ENCODE results near the gene RACGAP1. TPM values are rescaled to one million over a fixed set of nuclear protein-coding genes. Genes with fewer than 3 reads are reported as not detected.
A peak's percentile ranks its signal among the peaks of the same experiment; 100 is the strongest.
"Not testable (repeated sequence)": the region's sequence is repeated elsewhere in the genome, so short reads cannot be mapped to it uniquely, and the experiment has no call there.

RACGAP1 gene
- total RNA-seq, 1 donor from 2014 or later = 27.2 TPM

DNA sequence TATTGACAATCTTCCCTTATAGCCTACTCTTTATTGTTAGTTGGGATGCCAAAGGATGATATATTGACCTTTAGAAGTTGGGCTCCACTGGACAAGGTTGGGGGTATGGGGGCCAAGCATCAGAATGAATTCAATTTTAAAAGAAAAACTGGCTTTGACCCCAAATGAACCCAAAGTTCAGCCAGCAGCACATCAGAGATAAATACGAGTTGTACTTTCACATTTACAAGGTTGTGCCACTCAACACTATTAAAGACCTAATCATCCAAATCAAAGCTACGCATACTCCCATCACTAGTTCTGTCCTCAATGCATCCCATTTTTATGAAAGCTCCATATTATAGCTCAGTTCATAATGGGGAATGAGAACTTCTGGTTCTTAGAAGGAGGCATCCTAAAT lies 35.9 kb downstream of the RACGAP1 start:
- DNase-seq (ENCODE audit: low spot score) = not testable (repeated sequence)

DNA sequence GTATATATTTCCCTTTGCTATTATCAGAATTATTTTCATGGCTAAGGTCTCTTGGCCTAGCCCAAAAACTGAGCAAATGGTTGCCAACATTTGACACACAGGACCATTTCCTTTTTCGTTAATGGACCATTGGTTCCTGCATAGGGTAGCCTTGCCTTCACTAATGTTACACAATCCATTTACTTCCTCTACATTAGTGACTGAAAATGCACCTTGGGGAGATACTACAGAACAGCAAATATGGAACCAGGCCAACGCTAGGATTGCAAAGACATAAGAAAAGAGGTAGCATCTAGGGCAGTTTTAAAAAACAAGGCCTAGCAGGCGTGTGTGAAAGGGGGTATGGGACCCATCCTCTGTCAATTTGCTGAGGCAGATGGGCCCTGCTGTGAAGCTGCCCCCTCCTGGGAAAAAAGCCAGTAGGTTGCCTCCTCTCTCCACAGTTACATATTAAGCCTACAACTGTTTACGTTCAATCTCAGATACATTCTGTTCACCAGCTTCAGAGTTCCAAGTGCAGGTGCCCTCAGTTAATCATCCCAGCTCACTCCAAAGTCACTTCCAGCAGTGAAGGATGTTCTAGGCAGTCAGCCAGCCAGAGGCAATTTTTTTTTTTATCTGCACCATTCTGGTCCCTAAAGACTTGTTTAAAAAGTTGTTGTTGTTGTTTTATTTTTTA lies 37.5 kb downstream of the RACGAP1 start:
- no peak for DNase-seq (ENCODE audit: low spot score)

DNA sequence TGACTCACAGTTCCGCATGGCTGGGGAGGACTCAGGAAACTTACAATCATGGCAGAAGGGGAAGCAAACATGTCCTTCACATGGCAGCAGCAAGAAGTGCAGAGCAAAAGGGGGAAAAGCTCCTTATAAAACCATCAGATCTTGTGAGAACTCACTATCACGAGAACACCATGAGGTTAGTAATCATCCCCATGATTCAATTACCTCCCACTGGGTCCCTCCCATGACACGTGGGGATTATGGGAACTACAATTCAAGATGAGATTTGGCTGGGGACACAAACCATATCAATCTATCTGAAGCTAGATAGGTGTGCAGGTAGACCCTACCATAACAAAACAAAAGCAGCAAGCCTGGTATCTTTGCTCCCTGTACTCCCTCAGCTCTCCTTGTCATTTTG lies 38.8 kb downstream of the RACGAP1 start:
- DNase-seq (ENCODE audit: low spot score) = not testable (repeated sequence)

DNA sequence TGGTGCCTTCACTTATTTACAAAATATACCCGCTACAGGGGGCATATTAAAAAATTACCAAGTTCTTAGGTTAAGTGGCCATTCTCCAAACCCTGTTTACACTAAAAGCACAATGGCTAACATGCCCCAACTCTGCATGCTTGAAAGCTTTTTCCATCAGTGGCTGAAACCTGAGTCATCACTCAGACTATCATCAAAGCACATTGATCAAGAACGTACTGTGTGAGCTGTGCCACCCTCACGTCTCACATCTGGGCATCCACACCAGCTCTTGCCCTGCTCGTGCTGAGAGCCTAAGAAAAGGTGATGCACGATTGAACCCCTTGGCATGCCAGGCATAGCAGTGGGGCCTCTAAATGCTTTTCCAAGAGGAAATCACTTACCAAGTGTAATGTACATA lies 39.3 kb downstream of the RACGAP1 start:
- no peak for DNase-seq (ENCODE audit: low spot score)

DNA sequence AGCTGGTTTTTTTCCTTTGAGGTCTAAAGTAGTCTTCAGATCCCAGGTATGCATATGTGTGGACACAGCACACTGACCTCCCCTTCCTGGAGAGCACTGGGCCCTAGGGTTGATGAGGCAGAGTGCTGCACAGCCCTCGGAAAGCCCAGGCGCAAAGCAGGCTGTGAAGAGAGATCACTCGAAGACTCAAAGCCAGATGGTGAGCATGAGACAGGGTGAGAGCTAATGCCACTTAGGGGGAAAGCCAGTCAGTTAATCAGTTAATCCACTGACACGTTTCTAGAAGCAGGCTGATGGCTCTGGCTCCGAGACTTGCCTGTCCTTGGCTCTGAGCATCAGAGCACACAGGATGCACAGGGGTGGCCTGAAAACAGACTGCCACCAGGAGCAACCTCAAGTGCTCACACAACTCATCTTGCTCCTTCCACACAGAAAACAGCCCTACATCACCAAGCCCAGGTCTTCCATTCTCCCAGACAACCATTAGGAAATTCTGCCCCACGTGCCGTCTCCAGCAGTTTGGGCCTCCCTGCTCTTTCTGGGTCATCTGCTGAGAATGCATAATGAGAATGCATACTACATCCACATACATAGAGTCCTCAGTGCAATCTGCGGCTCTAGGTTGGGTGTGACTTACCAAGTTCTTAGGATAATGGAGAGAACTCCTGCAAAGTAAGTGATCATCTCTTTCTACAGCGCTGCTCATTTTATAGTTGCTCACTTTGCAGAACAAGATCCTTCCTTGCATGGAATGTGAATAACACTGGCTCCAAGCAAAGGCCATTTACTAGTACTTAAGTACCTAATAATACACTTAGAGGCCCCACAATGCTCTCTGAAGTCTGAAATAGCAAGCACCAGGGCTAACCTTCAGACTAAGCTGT lies 40.6 kb downstream of the RACGAP1 start:
- DNase-seq (ENCODE audit: low spot score) = no peak

DNA sequence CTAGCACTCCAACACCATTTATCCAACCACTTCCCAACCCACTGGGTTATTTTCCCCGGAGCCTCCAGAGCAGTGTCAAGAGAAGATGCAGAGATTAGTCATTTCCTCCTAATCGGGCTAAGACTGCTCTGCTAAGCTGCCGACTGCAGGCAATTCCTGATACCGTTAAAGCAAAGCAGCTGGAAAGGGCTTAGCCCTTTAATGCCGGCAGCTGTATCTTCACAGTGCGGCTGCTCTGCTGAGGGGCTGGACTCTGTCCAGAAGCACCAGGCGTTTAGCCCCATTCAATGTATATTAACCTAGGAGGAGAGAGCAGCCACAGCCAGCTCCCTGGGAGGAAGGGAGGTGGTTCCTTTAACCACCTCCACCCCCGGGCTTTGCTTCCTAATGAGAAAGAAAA lies 41.4 kb downstream of the RACGAP1 start:
- peak; percentile 95 for DNase-seq (ENCODE audit: low spot score)

DNA sequence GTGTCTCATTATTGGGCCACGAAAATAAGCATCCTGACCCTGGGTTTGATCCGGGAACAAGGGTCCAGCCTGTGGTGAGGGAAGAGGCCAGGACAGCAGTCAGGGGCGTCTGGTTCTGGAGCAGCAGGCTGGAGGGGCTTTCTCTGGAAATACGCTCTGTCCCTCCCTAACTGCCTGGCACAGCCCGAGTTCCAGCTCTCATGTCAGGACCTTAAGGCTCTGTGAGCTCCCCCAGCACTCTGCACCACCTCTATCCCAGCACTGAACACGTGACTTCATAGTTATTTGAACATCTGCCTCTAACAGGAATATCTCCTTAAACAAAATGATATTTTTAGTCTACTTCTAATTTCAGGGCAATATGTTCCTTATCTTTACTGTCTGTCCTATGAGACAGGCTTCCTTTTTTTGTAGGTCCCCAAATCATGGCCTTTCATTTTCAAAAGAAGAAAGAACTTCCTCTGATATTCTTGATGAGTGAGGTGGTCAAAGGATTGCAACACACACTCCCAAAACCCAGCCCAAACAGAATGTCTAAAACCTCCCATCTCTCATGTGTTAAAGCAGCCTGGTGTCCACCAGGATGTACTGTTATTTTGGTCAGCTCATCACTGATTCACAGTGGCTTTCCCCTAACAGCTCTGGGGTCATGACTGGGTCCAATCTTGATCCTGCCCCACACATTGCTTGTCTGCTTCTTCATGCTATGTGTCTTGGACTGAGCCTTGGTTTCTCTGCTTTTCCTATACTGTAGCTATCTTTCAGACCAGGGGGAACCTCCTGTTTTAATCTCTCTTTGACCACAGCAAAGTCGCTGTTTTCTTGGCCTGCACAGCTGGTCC lies 42.8 kb downstream of the RACGAP1 start:
- peak; percentile 51 for DNase-seq (ENCODE audit: low spot score)

DNA sequence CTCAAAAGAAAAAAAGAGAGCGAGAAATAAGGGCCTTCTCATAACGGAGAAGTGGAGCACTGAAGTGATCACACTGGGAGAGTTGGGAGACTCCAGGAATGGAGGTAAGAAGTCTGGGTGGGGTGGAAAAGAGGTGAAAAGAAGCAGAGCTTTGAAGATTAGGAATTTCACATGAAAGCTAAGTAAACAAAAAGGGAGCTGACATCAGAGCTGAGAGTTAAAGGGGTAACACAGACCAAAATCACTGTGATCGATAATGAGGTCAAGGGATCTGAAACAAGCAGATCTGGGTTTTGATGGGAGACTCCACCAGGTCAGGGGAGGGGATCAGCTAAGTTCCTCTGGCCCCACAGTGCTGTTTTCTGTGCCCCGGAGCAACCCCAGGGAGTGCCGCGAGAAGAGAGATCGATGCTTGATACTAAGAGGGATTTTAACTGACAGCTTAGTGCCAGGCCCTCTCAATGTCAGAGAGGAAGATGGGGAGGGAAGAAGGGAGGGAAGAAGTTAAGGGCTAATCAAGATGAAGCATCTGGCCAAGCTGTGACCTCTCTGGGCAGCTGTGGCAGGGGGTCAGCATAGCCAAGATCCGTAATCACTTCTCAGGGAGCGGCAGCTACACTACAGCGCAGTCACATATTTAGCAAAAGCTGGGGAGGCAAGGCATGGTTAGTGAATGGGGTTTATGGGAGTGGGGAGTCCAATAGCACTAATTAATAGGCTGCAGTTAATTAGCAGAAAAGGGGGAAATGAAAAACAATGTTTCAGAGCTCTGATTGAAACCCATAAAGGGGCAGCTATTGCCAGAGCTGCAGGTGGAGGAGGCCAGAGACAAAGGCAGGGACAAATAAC lies 44.6 kb downstream of the RACGAP1 start:
- DNase-seq (ENCODE audit: low spot score) = no peak

DNA sequence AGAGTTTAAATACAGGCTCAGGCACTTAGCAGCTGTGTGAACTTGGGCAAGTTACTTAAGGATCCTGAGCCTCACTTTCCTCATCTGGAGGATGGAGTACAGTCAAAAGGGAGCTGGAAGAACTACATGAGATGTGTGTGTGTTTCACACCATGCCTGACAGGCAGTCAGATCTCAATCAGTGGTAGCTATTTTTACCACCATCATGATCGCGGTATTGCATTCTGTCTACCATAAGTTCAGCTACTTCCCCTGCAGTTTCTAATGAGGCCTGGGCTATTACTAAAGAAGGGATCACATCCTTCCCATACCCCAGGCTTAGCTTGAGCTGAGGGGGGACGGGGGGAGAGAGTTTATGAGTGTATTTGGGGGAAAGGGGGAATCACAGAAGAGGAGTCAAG lies 45.5 kb downstream of the RACGAP1 start:
- DNase-seq (ENCODE audit: low spot score) = no peak

DNA sequence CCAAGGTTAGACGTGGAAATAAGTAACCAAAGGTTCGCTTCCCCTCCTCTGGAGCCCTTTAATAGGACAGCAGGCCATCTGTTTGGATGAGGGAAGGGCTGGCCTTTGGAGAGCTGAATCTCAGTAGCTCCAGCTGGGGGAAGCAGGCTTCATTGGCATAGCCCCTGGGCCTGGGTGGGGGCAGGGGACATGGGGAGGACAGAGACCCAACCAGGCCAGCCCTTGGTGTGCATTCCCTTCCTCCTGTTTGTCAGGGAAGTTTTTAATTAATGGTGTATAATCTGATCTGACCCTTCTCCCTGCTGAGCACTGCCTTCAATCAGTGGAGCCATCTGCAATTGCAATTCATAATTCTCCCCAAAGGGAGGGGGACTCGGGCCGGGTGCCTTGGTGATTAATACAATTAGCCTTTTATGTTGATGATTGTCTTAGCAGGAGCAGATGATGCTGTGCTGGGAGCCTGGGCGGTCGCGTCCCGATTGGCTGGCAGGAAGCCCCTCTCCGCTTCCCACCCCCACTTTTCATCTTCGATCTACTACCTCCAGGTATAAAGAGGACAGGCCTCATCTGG lies 46.2 kb downstream of the RACGAP1 start:
- DNase-seq (ENCODE audit: low spot score) = no peak

DNA sequence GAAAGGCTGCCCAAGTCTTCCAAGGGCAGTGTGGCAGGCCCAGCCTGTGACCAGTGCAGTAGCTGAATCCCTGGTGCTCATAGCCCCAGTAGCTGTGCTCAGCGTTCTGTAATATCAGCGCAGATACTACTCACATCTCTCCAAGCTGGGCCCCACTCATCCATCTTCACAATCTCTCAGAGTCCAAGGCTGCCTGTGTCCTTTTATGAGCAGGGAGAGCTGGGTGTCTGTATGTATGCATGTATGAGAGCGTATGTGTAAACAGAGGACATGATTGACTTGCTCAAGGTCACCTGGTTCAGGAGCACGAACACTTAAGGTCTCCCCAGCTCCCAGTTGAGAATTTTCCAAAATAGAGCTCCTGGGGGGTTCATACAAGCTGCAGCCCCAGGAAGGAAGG lies 47.2 kb downstream of the RACGAP1 start:
- no peak for DNase-seq (ENCODE audit: low spot score)

DNA sequence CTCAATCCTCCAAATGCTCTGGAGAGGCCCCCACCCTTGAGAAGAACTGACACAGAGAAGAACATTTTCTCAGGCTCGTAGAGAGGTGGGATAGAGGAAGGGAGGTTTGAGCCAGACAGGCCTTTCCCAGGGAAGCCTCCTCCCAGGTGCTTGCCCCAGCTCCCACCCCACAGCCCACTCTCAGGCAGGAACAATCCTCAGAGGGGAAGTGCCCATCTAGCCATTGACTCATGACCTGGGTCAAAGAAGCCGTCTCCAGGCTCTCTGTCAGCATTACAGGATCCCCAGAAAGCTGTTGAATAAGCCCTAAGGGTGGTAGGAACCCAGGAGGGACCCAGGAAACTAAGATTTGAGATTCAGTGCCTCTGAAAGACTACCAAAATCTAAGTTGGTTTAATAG lies 48.7 kb downstream of the RACGAP1 start:
- no peak for DNase-seq (ENCODE audit: low spot score)

DNA sequence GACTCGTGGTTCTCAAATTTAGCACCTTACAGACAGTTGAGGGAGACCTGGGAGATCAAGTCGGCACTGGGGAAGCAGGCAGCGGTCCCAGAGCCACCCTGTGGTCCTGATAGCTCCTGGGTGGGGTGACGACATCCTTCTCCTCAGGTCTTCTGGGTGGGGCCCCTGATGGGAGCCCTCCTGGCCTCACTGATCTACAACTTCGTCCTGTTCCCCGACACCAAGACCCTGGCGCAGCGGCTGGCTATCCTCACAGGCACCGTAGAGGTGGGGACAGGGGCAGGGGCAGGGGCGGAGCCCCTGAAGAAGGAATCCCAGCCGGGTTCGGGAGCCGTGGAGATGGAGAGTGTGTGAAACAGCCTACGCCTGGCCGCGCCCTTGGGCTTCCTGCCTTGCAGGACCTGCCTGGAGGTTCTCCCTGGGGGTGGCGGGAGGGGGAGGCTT lies 50.0 kb downstream of the RACGAP1 start:
- DNase-seq (ENCODE audit: low spot score) = no peak

DNA sequence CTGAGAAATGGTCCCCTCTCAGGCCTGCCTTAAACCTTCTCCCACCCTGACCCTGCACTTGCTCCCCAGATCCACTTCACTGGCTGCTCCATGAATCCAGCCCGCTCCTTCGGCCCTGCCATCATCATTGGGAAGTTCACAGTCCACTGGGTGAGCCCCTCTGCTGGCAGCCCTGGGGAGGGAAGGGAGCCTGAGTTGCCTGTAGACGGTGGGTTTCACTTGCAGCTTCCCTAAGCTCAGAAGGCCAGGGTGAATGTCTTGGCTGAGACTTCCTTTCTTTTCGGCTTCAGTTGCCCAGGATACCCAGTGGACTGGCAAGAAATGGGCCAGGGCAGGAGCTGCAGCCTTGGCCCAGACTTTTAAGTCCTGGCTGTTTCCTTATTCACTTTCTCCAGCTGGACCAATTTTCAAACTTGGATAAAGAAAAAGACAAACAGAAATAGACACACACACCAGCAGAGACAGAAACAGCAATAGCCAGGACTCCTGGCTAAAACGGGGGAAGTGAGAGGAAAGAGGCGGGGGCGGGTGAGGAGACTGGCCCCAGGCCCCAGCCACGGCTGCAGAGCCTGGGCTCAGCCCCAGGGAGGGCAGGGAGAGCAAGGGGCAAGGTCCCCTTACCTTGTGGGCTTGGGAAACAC lies 50.5 kb downstream of the RACGAP1 start:
- DNase-seq (ENCODE audit: low spot score) = no peak

DNA sequence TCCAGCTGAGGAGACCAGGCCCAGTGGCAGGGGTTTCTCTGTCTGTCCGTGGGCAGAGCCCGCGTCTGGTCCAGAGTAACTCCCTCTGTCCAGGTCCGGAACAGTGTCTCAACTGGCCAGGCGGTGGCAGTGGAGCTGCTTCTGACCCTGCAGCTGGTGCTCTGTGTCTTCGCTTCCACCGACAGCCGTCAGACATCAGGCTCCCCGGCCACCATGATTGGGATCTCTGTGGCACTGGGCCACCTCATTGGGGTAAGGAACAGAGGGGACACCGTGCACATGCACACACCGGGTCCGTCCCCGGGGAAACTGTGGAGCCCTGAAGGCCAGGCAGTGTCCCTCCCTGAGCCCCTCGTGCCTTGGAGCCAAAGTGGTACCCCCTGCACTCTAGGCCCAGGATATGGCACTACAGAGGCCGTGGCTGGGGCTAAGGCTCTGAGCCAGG lies 51.0 kb downstream of the RACGAP1 start:
- peak; percentile 79 for DNase-seq (ENCODE audit: low spot score)

DNA sequence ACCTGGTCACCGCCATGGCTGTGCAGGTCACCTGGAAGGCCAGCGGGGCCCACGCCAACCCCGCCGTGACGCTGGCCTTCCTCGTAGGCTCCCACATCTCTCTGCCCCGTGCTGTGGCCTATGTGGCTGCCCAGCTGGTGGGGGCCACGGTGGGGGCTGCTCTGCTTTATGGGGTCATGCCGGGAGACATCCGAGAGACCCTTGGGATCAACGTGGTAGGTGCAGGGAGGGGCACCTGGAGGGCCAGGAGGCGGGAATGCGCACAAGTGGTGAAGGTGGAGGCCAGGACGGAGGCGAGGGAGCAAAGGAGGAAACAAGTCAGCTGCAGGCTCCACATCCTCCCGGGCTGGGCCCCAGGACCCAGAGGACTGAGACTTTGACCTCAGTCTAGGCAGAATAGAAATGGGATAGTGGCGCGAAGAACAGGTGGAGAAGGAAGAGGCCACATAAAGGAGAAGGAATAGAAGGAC lies 51.9 kb downstream of the RACGAP1 start:
- no peak for DNase-seq (ENCODE audit: low spot score)

DNA sequence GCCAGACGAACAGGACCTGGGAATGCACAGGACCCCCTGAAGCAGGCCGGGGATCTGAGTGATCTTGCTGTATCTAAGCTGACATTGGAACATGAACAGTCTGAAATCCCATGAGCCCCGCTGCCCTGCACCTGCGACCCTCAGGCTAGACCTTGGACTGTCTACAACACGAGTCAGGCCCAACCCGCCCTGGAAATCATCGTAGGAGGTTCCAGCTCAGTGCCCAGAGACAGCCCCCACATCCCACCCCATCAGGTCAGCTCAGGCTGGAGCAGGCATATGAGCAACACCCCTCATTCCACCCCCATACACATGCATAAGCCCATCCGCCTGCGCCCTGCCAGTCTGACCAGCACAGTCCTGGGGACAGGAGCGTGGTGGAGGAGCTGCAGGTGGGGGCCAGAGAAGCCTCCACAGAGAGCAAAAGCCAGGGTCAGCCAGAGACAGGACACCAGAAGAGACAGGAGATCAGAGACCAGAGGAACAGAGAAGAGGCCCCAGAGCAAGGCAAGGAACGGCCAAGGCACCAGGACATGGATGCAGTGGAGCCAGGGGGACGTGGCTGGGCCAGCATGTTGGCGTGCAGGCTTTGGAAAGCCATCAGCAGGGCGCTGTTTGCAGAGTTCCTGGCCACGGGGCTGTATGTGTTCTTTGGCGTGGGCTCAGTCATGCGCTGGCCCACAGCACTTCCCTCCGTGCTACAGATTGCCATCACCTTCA lies 52.5 kb downstream of the RACGAP1 start, which contains the start of gene AQP6:
Gene AQP6, plus strand, starts transcription at position 307 of the 720 bp plus-strand sequence. Its CDS starts 227 bp downstream, at position 534.
- no peak for DNase-seq (ENCODE audit: low spot score)

DNA sequence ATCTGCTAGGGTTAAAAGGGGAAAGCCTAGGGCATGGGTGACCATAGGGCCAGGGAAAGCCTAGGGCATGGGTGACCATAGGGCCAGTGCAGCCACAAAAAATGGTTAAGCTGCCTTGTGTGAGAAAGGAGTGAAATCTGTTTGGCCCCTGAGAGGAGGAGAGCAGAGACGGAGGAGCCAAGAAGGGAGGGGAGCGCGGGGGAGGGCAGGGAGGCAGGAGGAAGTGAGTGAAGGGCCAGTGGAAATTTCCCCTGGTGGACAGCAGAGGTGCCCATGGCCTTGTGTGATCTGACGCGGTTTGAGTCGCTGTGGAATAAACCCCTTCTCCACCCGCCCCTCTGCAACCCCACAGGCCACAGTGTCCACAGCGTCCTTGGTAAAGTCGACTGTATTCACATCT lies 53.2 kb downstream of the RACGAP1 start:
- DNase-seq (ENCODE audit: low spot score) = no peak

DNA sequence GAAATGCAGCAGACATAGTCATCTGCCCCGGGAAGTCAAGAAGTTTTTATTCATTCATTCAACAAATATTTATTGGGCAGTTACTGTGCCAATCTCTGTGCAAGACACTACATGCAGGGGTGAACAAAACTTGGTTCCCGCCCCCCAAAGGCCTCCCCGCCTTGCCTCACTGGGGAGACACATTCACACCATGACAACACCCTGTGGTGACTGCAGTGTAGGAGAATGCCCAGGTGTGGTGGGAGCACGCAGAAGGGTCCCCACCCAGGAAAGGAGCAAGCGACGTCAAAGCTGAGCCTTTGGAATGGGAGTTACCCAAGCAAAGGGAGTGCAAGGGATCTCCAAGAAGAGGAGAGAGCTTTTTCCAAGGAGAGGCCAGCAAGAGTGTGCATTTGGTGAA lies 54.2 kb downstream of the RACGAP1 start:
- no peak for DNase-seq (ENCODE audit: low spot score)
